ENCODE data around the gene FIGNL1.

DNA sequence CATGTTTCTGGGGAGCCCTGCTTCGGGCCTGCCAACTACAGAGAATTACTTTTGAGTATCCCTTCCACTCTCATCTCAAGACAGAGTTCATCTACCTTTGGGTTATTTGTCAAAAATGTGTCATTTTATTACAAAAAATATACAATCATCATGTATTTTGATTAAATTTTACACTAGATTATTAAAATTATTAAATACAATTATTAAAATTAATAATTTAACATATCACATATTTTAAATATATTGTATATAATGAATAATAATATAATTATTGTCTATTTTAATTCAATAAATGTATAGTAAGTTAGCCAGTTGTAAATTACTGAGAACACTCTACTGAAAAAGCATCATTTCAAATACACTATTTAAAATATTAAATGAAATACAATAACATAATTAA lies 50.9 kb downstream of the FIGNL1 start:
- TF ChIP-seq, protein P1, sequence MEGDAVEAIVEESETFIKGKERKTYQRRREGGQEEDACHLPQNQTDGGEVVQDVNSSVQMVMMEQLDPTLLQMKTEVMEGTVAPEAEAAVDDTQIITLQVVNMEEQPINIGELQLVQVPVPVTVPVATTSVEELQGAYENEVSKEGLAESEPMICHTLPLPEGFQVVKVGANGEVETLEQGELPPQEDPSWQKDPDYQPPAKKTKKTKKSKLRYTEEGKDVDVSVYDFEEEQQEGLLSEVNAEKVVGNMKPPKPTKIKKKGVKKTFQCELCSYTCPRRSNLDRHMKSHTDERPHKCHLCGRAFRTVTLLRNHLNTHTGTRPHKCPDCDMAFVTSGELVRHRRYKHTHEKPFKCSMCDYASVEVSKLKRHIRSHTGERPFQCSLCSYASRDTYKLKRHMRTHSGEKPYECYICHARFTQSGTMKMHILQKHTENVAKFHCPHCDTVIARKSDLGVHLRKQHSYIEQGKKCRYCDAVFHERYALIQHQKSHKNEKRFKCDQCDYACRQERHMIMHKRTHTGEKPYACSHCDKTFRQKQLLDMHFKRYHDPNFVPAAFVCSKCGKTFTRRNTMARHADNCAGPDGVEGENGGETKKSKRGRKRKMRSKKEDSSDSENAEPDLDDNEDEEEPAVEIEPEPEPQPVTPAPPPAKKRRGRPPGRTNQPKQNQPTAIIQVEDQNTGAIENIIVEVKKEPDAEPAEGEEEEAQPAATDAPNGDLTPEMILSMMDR (IDR thresholded peaks at IDR 0.05; ENCODE audit: extremely low read depth in 1 of 2, insufficient read depth in 1 of 2, low read depth in 1 of 2, low read length in 2 of 2), result no peak
- no peak for TF ChIP-seq POLR2AphosphoS5 (IDR thresholded peaks at IDR 0.05; ENCODE audit: insufficient read depth, low read depth, low read length)
- no peak for TF ChIP-seq GATA2 (IDR thresholded peaks at IDR 0.05; ENCODE audit: insufficient read depth, insufficient read length, low read depth, low read length)

Measured in endothelial cell of umbilical vein (primary cell).